Measurements from ENCODE around the gene NR2F6.

NR2F6 gene

DNA sequence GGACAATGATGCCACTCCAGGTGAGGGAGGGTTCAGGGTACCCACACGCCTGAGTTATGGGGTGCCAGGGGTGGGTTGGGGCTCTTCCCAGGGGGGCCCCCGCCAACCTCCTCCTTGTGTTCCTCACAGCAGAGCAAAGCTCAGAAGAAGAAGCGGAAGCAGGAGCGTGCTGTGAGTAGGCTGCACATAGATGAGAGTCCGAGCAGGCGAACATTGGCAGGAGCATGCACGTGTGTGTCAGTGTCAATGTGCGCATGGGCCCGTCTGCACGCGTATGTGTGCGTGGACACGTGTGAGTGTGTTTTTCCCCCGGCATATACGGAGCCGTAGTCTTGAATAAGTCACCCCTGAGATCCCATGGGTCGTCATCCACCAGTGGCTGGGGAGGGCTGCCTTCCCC, 43.0 kb downstream of the NR2F6 start:
- CTCF ChIA-PET = no interaction called here

DNA sequence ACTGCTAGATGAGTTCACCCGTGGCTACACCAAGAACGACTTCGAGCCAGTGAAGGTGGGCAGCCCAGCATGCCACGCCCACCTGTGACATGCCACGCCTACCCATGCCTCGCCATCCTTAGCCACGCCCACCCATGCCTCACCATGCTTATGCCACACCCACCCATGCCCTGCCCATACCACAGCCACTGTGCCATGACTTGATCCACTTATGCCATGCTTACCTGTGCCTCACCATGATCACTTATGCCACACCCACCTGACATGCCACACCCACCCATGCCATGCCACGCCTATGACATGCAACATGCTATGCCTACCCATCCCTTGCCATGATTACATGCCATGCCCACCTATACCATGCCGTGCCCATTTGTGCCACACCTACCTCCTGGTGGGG, 43.5 kb downstream of the NR2F6 start:
- DNase-seq (ENCODE audit: extremely low spot score) = no peak

More for the DNA sequence above, 43.0 kb downstream of the NR2F6 start:
- POLR2A ChIA-PET = no interaction called here
- TF ChIP-seq SUZ12 (IDR thresholded peaks at IDR 0.05) (no peak), ARNT (IDR thresholded peaks at IDR 0.05) (no peak), FOXM1 (IDR thresholded peaks at IDR 0.05; ENCODE audit: borderline replicate concordance) (no peak), LEF1 (IDR thresholded peaks at IDR 0.05; ENCODE audit: borderline replicate concordance) (no peak), HDGF (IDR thresholded peaks at IDR 0.05; ENCODE audit: borderline replicate concordance) (no peak), ELF4 (IDR thresholded peaks at IDR 0.05) (no peak), L3MBTL2 (conservative IDR thresholded peaks at IDR 0.05) (no peak), SP1 (IDR thresholded peaks at IDR 0.05) (no peak), NFRKB (IDR thresholded peaks at IDR 0.05) (no peak), TARDBP (IDR thresholded peaks at IDR 0.05) (no peak), ZNF384 (IDR thresholded peaks at IDR 0.05) (no peak), CTBP1 (IDR thresholded peaks at IDR 0.05; ENCODE audit: borderline replicate concordance) (no peak), BHLHE40 (IDR thresholded peaks at IDR 0.05; ENCODE audit: borderline replicate concordance) (no peak), FOXA1 (IDR thresholded peaks at IDR 0.05) (no peak), FOXK2 (IDR thresholded peaks at IDR 0.05) (no peak)
- TF ChIP-seq, protein P1, sequence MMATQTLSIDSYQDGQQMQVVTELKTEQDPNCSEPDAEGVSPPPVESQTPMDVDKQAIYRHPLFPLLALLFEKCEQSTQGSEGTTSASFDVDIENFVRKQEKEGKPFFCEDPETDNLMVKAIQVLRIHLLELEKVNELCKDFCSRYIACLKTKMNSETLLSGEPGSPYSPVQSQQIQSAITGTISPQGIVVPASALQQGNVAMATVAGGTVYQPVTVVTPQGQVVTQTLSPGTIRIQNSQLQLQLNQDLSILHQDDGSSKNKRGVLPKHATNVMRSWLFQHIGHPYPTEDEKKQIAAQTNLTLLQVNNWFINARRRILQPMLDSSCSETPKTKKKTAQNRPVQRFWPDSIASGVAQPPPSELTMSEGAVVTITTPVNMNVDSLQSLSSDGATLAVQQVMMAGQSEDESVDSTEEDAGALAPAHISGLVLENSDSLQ (IDR thresholded peaks at IDR 0.05) = no peak
- DNase-seq (ENCODE audit: extremely low spot score) = no peak

DNA sequence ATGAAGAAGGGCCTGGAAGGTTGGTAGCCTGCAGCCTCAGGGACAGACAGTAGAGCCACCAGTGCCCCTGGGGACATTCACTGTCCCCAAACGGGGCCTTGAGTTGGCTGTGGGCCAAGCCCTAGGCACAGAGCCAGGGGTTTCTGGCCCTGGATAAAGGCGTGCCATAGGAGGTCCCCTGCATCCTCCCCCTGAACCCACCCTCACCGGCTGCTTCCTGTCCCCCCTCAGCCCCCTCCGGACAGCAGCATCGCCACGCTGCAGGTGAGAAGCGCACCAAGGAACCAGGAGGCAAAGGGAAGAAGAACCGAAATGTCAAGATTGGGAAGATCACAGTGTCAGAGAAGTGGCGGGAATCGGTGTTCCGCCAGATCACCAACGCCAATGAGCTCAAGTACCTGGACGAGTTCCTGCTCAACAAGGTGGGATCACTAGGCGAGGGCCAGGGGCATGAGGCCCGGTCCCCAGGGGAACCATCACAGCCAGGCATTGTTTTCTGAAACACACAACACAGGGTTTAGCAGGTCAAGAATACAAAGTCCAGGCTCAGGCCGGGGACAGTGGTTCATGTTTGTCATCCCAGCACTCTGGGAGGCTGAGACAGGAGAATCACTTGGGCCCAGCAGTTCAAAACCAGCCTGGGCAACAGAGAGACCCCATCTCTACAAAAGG, 45.2 kb downstream of the NR2F6 start:
- ChIA-PET CTCF (no interaction called here), POLR2A (interaction anchor here (1.2 kb wide), 1 partner anchor 15 kb away, joined by 6 read pairs; the partner anchor contains the start of gene USE1)
- DNase-seq (ENCODE audit: extremely low spot score) = no peak
- TF ChIP-seq ZNF384 (IDR thresholded peaks at IDR 0.05) = no peak
- TF ChIP-seq NFRKB (IDR thresholded peaks at IDR 0.05) = no peak
- no peak for TF ChIP-seq LEF1 (IDR thresholded peaks at IDR 0.05; ENCODE audit: borderline replicate concordance)
- TF ChIP-seq ELF4 (IDR thresholded peaks at IDR 0.05) = no peak
- TF ChIP-seq L3MBTL2 (conservative IDR thresholded peaks at IDR 0.05) = no peak
- no peak for TF ChIP-seq BHLHE40 (IDR thresholded peaks at IDR 0.05; ENCODE audit: borderline replicate concordance)
- TF ChIP-seq, protein P1 (IDR thresholded peaks at IDR 0.05) = no peak
- TF ChIP-seq CTBP1 (IDR thresholded peaks at IDR 0.05; ENCODE audit: borderline replicate concordance) = no peak
- no peak for TF ChIP-seq FOXM1 (IDR thresholded peaks at IDR 0.05; ENCODE audit: borderline replicate concordance)
- TF ChIP-seq TARDBP (IDR thresholded peaks at IDR 0.05) = no peak
- no peak for TF ChIP-seq SUZ12 (IDR thresholded peaks at IDR 0.05)
- TF ChIP-seq HDGF (IDR thresholded peaks at IDR 0.05; ENCODE audit: borderline replicate concordance) = no peak
- no peak for TF ChIP-seq FOXA1 (IDR thresholded peaks at IDR 0.05)
- TF ChIP-seq SP1 (IDR thresholded peaks at IDR 0.05) = no peak
- no peak for TF ChIP-seq ARNT (IDR thresholded peaks at IDR 0.05)
- TF ChIP-seq FOXK2 (IDR thresholded peaks at IDR 0.05) = no peak

More for the DNA sequence above, 43.5 kb downstream of the NR2F6 start:
- TF ChIP-seq FOXA1 (IDR thresholded peaks at IDR 0.05) (no peak), TARDBP (IDR thresholded peaks at IDR 0.05) (no peak), BHLHE40 (IDR thresholded peaks at IDR 0.05; ENCODE audit: borderline replicate concordance) (no peak)
- ChIA-PET POLR2A (no interaction called here), CTCF (interaction anchor here (0.5 kb wide), 1 partner anchor 104 kb away, joined by 3 read pairs; no protein-coding TSS in a partner anchor)

DNA sequence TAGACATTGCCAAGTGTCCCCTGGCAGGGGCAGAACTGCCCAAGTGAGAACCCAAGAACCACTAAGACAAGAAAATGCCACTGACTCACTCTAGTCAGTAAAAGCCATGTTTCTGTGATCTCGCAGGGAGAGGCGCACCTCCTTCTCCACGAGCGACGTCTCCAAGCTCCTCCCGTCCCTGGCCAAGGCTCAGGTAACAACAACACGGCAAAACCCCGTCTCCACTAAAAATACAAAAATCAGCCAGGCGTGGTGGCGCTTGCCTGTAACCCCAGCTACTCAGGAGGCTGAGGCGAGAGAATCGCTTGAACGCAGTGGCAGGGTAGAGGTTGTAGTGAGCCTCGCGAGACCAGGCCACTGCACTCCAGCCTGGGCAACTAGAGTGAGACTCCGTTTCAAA, 48.1 kb downstream of the NR2F6 start:
- POLR2A ChIA-PET = no interaction called here
- CTCF ChIA-PET = no interaction called here
- no peak for DNase-seq (ENCODE audit: extremely low spot score)
- TF ChIP-seq SP1 (IDR thresholded peaks at IDR 0.05) (no peak), ARNT (IDR thresholded peaks at IDR 0.05) (no peak), CTBP1 (IDR thresholded peaks at IDR 0.05; ENCODE audit: borderline replicate concordance) (no peak)

DNA sequence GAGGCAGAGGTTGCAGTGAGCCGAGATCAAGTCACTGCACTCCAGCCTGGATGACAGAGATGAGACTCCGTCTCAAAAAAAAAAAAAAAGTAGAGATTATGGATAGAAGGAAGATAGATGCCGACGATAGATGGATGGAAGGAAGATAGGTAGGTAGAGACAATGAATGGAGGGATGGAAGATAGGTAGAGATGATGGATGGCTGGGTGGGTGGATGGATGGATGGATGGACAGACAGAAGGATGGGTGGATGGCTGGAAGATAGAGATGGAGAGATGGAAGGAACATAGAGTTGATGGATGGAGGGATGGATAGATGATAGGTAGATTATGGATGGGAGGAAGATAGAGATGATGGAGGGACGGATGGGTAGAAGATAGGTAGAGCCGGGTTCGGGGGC, 49.1 kb downstream of the NR2F6 start:
- ChIA-PET POLR2A (no interaction called here), CTCF (no interaction called here)
- no peak for TF ChIP-seq ARNT (IDR thresholded peaks at IDR 0.05)
- TF ChIP-seq HDGF (IDR thresholded peaks at IDR 0.05; ENCODE audit: borderline replicate concordance) = no peak
- no peak for TF ChIP-seq TARDBP (IDR thresholded peaks at IDR 0.05)
- TF ChIP-seq FOXK2 (IDR thresholded peaks at IDR 0.05) = no peak
- no peak for TF ChIP-seq ZNF384 (IDR thresholded peaks at IDR 0.05)
- TF ChIP-seq BHLHE40 (IDR thresholded peaks at IDR 0.05; ENCODE audit: borderline replicate concordance) = no peak
- no peak for TF ChIP-seq L3MBTL2 (conservative IDR thresholded peaks at IDR 0.05)
- TF ChIP-seq, protein P1 (IDR thresholded peaks at IDR 0.05) = no peak
- TF ChIP-seq NFRKB (IDR thresholded peaks at IDR 0.05) = no peak
- no peak for TF ChIP-seq ELF4 (IDR thresholded peaks at IDR 0.05)
- TF ChIP-seq SP1 (IDR thresholded peaks at IDR 0.05) = no peak
- no peak for TF ChIP-seq FOXA1 (IDR thresholded peaks at IDR 0.05)
- TF ChIP-seq SUZ12 (IDR thresholded peaks at IDR 0.05) = no peak
- TF ChIP-seq FOXM1 (IDR thresholded peaks at IDR 0.05; ENCODE audit: borderline replicate concordance) = no peak
- no peak for TF ChIP-seq LEF1 (IDR thresholded peaks at IDR 0.05; ENCODE audit: borderline replicate concordance)
- DNase-seq (ENCODE audit: extremely low spot score) = no peak

DNA sequence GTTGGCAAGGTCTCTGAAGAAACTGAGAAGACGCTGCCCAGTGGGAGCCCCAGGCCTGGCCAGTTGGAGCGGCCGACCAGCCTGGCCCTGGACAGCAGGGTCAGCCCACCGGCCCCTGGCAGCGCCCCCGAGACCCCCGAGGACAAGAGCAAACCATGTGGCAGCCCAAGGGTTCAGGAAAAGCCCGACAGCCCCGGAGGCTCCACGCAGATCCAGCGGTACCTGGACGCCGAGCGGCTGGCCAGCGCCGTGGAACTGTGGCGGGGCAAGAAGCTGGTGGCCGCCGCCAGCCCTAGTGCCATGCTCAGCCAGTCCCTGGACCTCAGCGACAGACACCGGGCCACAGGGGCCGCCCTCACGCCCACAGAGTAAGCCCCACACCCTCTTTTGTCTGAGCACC, 50.6 kb downstream of the NR2F6 start:
- TF ChIP-seq FOXM1 (IDR thresholded peaks at IDR 0.05; ENCODE audit: borderline replicate concordance) (no peak), ARNT (IDR thresholded peaks at IDR 0.05) (no peak), SUZ12 (IDR thresholded peaks at IDR 0.05) (no peak), FOXK2 (IDR thresholded peaks at IDR 0.05) (no peak)
- CTCF ChIA-PET = no interaction called here
- POLR2A ChIA-PET = no interaction called here
- no peak for DNase-seq (ENCODE audit: extremely low spot score)

Measured in HEK293T (cell line).